ENCODE data around the gene SLC12A8. TPM values are rescaled to one million over a fixed set of nuclear protein-coding genes. Genes with fewer than 3 reads are reported as not detected.
A peak's percentile ranks its signal among the peaks of the same experiment; 100 is the strongest.

The SLC12A8 gene
- polyA plus RNA-seq, 1 of the 3 experiments (the other 2 are of a cell fraction), result 7.5 TPM

GRCh38 chr3:125165189-125165947 is 47.2 kb downstream of the SLC12A8 start:
- CTCF ChIA-PET, result interaction anchor here (1.4 to 2.6 kb wide), 4 partner anchors 15 to 170 kb away, joined by 3 to 7 read pairs (median 4); no protein-coding TSS in a partner anchor

More at GRCh38 chr3:125165189-125165947, 47.2 kb downstream of the SLC12A8 start:
- Histone ChIP-seq H4K20me1 (ENCODE audit: insufficient read depth) (no peaks in the 10 kb centered on the region), H3K9ac (no peak overlapping the region), H3K4me1 (ENCODE audit: control insufficient read depth in 1 of 2, insufficient read depth in 2 of 2, low read depth in 1 of 2, low read length in 1 of 2) (peaks cover 2 to 3% of the 10 kb centered on the region in 2 experiments; a peak in 1 of 4 replicates), H3F3A (replicated peaks; ENCODE audit: insufficient read depth) (peaks cover 4% of the 10 kb centered on the region), H3K79me2 (ENCODE audit: insufficient read depth) (no peaks in the 10 kb centered on the region), H3K4me3 (ENCODE audit: low read depth in 2 of 2, low read length in 1 of 2) (no peak overlapping the region), H3K36me3 (replicated peaks in 1 of 2; ENCODE audit: control insufficient read depth in 1 of 2, insufficient read depth in 2 of 2, low read length in 1 of 2) (no peaks in the 10 kb centered on the region), H3K27me3 (ENCODE audit: insufficient read depth) (no peaks in the 10 kb centered on the region), H2AFZ (ENCODE audit: low read depth) (no peak overlapping the region), H3K9me3 (no peaks in the 10 kb centered on the region), H3K4me2 (no peak overlapping the region), H3K9me2 (no peaks in the 10 kb centered on the region), H3K27ac (ENCODE audit: low read depth in 2 of 2, low read length in 1 of 2) (no peak overlapping the region)
- WGBS (ENCODE audit: low lambda C conversion rate), result 85% methylated on average over 12 of the region's 17 CpGs
- POLR2A ChIA-PET, result no interaction called here
- DNase-seq, result peak; percentile 55
- TF ChIP-seq CTCF (IDR thresholded peaks at IDR 0.05), result peak; percentile 63
- no peak for TF ChIP-seq USF1 (IDR thresholded peaks at IDR 0.05; ENCODE audit: borderline replicate concordance, low read depth)
- peak; percentile 72 for TF ChIP-seq SMC3 (IDR thresholded peaks at IDR 0.05; ENCODE audit: low read depth, low read length)
- no peak for TF ChIP-seq REST (IDR thresholded peaks at IDR 0.05; ENCODE audit: low read depth, low read length)
- TF ChIP-seq RAD21 (IDR thresholded peaks at IDR 0.05; ENCODE audit: low read length), result peak; percentile 67
- no peak for TF ChIP-seq FOSL2 (IDR thresholded peaks at IDR 0.05; ENCODE audit: borderline replicate concordance, low read depth)
- no peak for TF ChIP-seq USF2 (IDR thresholded peaks at IDR 0.05; ENCODE audit: borderline replicate concordance, low read depth, low read length)
- TF ChIP-seq POLR2AphosphoS5 (IDR thresholded peaks at IDR 0.05; ENCODE audit: low read depth, low read length), result no peak
- no peak for TF ChIP-seq EZH2phosphoT487 (IDR thresholded peaks at IDR 0.05; ENCODE audit: borderline replicate concordance, low read depth)
- TF ChIP-seq FOXM1 (IDR thresholded peaks at IDR 0.05; ENCODE audit: low read depth), result no peak
- no peak for TF ChIP-seq TAF1 (IDR thresholded peaks at IDR 0.05; ENCODE audit: borderline replicate concordance, low read depth, low read length)

All from SK-N-SH (cell line).